A549 (cell line): ENCODE data around the gene SETSIP.

Experiments used
- JUN ChIP-seq, 2 experiments: fragments of >200 bp; sonication (Bioruptor Twin); formaldehyde crosslinking; IDR thresholded peaks; 2 replicates in 1 of 2; 3 replicates in 1 of 2; pipeline ENCODE4 v1.6.1; 2016 to 2017
- NFE2L2 ChIP-seq: fragments of 150-350 bp; conservative IDR thresholded peaks from 2 replicates; pipeline ENCODE4 v1.6.1; 2014; ENCODE audit warnings: low read length
- NPAS2 ChIP-seq: fragments of 250-450 bp; sonication (Bioruptor Pico); IDR thresholded peaks from 2 replicates; pipeline ENCODE4 v1.8.0; 2022; ENCODE audit warnings: mild to moderate bottlenecking, moderate library complexity, borderline replicate concordance
- NR3C1 ChIP-seq: fragments of >200 bp; sonication (Bioruptor Twin); formaldehyde crosslinking; IDR thresholded peaks from 3 replicates; pipeline ENCODE4 v1.6.1; 2017
- RAD21 ChIP-seq, 2 experiments: fragments of >200 bp in 1 of 2; sonication (Bioruptor Twin) in 1 of 2; formaldehyde crosslinking in 1 of 2; IDR thresholded peaks in 1 of 2; conservative IDR thresholded peaks in 1 of 2; 2 replicates in 1 of 2; 3 replicates in 1 of 2; pipeline ENCODE4 v1.6.1; 2012 to 2018; ENCODE audit warnings: inconsistent platforms in 1 of 2
- SREBF2 ChIP-seq: fragments of 450-650 bp; IDR thresholded peaks from 2 replicates; pipeline ENCODE4 v1.6.1; 2014; ENCODE audit warnings: mild to moderate bottlenecking, moderate library complexity
- TF ChIP-seq, protein P1 (sequence below): fragments of >200 bp; sonication (Bioruptor Twin); formaldehyde crosslinking; IDR thresholded peaks from 3 replicates; pipeline ENCODE4 v1.5.1; 2016
- TF ChIP-seq, protein P2 (sequence below): fragments of 200-600 bp; sonication (generic); IDR thresholded peaks from 2 replicates; pipeline ENCODE4 v1.6.1; 2016; ENCODE audit warnings: antibody characterized with exemption, mild to moderate bottlenecking, moderate library complexity
- TF ChIP-seq, protein P3 (sequence below): fragments of 150-350 bp; IDR thresholded peaks from 2 replicates; pipeline ENCODE4 v1.6.1; 2014; ENCODE audit warnings: low read depth, mild to moderate bottlenecking, low read length

DNA sequence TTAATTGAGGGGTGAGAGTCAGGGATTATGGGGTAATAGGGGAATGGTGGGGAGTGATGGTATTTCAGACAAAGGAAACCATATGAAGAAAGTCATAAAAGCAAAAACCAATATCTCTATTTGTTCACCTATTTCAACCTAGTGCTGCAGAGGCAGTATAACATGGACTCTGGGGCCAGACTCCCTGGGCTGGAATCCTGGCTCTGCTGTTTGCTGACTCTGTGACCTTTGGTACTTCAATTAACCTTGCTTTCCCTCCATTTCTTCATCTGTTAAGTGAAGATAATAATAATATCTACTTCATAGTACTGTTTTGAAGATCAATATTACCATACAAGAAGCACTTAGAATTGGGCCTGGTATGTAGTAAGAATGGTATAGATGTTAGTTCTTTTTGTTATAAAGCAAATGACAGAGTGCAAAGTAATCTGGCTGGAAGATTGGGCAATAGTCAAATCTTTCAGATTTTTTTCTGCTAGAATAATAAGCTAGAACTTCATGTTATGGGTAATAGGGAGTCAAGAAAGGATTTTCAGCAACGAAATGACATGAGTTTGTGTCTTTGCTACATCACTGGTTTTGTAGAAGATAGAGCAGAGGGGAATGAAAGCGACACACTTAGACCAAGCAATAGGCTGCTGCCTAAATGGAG, 36.4 kb downstream of the SETSIP start:
- TF ChIP-seq, protein P1, sequence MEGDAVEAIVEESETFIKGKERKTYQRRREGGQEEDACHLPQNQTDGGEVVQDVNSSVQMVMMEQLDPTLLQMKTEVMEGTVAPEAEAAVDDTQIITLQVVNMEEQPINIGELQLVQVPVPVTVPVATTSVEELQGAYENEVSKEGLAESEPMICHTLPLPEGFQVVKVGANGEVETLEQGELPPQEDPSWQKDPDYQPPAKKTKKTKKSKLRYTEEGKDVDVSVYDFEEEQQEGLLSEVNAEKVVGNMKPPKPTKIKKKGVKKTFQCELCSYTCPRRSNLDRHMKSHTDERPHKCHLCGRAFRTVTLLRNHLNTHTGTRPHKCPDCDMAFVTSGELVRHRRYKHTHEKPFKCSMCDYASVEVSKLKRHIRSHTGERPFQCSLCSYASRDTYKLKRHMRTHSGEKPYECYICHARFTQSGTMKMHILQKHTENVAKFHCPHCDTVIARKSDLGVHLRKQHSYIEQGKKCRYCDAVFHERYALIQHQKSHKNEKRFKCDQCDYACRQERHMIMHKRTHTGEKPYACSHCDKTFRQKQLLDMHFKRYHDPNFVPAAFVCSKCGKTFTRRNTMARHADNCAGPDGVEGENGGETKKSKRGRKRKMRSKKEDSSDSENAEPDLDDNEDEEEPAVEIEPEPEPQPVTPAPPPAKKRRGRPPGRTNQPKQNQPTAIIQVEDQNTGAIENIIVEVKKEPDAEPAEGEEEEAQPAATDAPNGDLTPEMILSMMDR: no peak
- TF ChIP-seq RAD21 (conservative IDR thresholded peaks at IDR 0.05 in 1 of 2, IDR thresholded peaks at IDR 0.05 in 1 of 2) (no peak), NFE2L2 (no peak), NR3C1 (no peak), NPAS2 (CRISPR knock-in tag) (no peak), SREBF2 (no peak), JUN (IDR thresholded peaks at IDR 0.05) (no peak)
- TF ChIP-seq, protein P2, sequence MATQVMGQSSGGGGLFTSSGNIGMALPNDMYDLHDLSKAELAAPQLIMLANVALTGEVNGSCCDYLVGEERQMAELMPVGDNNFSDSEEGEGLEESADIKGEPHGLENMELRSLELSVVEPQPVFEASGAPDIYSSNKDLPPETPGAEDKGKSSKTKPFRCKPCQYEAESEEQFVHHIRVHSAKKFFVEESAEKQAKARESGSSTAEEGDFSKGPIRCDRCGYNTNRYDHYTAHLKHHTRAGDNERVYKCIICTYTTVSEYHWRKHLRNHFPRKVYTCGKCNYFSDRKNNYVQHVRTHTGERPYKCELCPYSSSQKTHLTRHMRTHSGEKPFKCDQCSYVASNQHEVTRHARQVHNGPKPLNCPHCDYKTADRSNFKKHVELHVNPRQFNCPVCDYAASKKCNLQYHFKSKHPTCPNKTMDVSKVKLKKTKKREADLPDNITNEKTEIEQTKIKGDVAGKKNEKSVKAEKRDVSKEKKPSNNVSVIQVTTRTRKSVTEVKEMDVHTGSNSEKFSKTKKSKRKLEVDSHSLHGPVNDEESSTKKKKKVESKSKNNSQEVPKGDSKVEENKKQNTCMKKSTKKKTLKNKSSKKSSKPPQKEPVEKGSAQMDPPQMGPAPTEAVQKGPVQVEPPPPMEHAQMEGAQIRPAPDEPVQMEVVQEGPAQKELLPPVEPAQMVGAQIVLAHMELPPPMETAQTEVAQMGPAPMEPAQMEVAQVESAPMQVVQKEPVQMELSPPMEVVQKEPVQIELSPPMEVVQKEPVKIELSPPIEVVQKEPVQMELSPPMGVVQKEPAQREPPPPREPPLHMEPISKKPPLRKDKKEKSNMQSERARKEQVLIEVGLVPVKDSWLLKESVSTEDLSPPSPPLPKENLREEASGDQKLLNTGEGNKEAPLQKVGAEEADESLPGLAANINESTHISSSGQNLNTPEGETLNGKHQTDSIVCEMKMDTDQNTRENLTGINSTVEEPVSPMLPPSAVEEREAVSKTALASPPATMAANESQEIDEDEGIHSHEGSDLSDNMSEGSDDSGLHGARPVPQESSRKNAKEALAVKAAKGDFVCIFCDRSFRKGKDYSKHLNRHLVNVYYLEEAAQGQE: no peak
- TF ChIP-seq, protein P3, sequence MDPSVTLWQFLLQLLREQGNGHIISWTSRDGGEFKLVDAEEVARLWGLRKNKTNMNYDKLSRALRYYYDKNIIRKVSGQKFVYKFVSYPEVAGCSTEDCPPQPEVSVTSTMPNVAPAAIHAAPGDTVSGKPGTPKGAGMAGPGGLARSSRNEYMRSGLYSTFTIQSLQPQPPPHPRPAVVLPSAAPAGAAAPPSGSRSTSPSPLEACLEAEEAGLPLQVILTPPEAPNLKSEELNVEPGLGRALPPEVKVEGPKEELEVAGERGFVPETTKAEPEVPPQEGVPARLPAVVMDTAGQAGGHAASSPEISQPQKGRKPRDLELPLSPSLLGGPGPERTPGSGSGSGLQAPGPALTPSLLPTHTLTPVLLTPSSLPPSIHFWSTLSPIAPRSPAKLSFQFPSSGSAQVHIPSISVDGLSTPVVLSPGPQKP: no peak
